Measurements from ENCODE around the gene CACNA1C.

The CACNA1C gene

GRCh38 chr12:2401040-2401439 is 348.3 kb downstream of the CACNA1C start:
- TF ChIP-seq, protein P1, sequence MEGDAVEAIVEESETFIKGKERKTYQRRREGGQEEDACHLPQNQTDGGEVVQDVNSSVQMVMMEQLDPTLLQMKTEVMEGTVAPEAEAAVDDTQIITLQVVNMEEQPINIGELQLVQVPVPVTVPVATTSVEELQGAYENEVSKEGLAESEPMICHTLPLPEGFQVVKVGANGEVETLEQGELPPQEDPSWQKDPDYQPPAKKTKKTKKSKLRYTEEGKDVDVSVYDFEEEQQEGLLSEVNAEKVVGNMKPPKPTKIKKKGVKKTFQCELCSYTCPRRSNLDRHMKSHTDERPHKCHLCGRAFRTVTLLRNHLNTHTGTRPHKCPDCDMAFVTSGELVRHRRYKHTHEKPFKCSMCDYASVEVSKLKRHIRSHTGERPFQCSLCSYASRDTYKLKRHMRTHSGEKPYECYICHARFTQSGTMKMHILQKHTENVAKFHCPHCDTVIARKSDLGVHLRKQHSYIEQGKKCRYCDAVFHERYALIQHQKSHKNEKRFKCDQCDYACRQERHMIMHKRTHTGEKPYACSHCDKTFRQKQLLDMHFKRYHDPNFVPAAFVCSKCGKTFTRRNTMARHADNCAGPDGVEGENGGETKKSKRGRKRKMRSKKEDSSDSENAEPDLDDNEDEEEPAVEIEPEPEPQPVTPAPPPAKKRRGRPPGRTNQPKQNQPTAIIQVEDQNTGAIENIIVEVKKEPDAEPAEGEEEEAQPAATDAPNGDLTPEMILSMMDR (conservative IDR thresholded peaks at IDR 0.05; ENCODE audit: low read depth, low read length) = no peak
- DNase-seq (ENCODE audit: low read depth) = no peak

DNA sequence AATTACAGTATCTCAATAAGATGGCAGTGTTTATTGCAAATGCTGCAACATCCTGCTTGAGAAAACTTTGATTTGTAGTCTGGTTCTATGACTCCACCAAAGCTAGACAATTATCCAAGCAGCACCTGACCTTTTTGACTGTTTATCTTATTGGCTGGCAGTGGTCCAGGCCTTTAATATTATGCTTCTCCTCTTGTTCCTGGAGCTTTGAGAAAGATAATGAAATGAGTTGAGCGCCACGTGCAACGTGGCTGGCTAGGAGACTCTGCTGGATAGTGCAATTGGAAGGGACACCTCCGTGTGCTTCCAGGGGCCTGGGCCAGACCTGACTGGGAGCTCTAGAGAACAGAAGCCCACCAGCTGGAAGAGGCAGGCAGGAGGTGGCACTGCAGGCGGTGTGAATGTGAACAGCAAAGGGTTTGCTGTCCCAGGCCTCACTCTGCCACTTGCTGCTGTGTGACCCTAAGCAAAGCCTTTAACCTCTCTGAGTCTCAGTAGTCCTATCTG is 349.3 kb downstream of the CACNA1C start:
- H3K4me3 ChIP-seq (ENCODE audit: low read depth, low read length) = no peak overlapping the region
- DNase-seq (ENCODE audit: low read depth) = no peak
- TF ChIP-seq, protein P1 (conservative IDR thresholded peaks at IDR 0.05; ENCODE audit: low read depth, low read length) = no peak

More at GRCh38 chr12:2401040-2401439, 348.3 kb downstream of the CACNA1C start:
- no peak overlapping the region for H3K4me3 ChIP-seq (ENCODE audit: low read depth, low read length)

GRCh38 chr12:2403221-2403976 is 350.6 kb downstream of the CACNA1C start:
- TF ChIP-seq, protein P1 (conservative IDR thresholded peaks at IDR 0.05; ENCODE audit: low read depth, low read length) = no peak
- H3K4me3 ChIP-seq (ENCODE audit: low read depth, low read length) = no peak overlapping the region
- no peak for DNase-seq (ENCODE audit: low read depth)

DNA sequence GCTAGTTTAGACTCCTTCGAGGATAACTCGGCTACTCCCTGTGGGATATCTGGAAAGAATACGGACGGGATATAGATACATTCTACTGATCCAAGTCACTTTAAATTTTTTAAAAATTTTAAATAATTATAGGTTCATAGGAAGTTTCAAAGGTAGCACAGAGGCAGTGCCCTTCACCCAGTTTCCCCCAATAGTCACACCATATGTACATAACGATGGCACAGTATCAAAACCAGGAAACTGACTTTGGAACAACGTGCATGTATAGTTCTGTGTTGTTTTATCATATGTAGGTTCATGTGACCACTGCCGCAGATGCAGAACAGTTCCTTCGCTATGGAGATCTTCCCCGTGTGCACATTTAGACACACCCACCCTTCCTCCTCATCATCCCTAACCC is 352.3 kb downstream of the CACNA1C start:
- TF ChIP-seq, protein P1 (conservative IDR thresholded peaks at IDR 0.05; ENCODE audit: low read depth, low read length) = no peak
- no peak overlapping the region for H3K4me3 ChIP-seq (ENCODE audit: low read depth, low read length)
- no peak for DNase-seq (ENCODE audit: low read depth)

- no peak overlapping the region for H3K4me3 ChIP-seq (ENCODE audit: low read depth, low read length)
- TF ChIP-seq, protein P1 (conservative IDR thresholded peaks at IDR 0.05; ENCODE audit: low read depth, low read length) = no peak
- no peak for DNase-seq (ENCODE audit: low read depth)
Measured at GRCh38 chr12:2406903-2407302, 354.1 kb downstream of the CACNA1C start.

DNA sequence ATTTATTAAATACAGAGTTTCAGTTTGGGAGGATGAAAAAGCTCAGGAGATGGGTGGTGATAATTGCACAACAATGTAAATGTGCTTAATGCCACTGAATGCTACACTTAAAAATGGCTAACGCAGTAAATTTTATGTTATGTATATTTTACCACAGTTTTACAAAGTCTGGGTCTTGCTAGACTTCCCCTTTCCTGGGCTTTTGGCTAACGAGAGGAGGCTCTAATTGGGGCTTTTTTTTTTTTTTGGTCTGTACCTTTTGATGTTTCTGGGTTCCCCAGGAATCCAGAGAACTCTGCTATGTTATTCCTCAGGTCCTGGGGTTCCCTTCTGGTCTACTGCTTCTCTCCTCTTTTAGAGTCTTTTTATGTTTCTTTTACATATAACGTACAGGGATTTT is 355.5 kb downstream of the CACNA1C start:
- H3K4me3 ChIP-seq (ENCODE audit: low read depth, low read length) = no peak overlapping the region
- DNase-seq (ENCODE audit: low read depth) = no peak
- TF ChIP-seq, protein P1 (conservative IDR thresholded peaks at IDR 0.05; ENCODE audit: low read depth, low read length) = no peak

Data from choroid plexus epithelial cell (primary cell).